EL (cell line): ENCODE results near the gene BTNL3.

Source experiments
- DNase-seq: peaks from one replicate; pipeline ENCODE4 v3.0.0-alpha.2; 2016

The BTNL3 gene

DNA sequence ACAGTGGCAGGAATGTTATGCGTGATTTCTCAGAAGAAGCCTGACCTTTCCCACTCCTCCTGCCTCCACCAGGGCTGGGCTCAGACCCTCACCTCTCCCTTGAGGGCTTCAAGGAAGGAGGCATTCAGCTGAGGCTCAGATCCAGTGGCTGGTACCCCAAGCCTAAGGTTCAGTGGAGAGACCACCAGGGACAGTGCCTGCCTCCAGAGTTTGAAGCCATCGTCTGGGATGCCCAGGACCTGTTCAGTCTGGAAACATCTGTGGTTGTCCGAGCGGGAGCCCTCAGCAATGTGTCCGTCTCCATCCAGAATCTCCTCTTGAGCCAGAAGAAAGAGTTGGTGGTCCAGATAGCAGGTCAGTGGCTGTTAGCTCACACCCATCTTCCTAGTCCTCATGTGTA, 61.4 kb downstream of the BTNL3 start:
- no peak for DNase-seq

DNA sequence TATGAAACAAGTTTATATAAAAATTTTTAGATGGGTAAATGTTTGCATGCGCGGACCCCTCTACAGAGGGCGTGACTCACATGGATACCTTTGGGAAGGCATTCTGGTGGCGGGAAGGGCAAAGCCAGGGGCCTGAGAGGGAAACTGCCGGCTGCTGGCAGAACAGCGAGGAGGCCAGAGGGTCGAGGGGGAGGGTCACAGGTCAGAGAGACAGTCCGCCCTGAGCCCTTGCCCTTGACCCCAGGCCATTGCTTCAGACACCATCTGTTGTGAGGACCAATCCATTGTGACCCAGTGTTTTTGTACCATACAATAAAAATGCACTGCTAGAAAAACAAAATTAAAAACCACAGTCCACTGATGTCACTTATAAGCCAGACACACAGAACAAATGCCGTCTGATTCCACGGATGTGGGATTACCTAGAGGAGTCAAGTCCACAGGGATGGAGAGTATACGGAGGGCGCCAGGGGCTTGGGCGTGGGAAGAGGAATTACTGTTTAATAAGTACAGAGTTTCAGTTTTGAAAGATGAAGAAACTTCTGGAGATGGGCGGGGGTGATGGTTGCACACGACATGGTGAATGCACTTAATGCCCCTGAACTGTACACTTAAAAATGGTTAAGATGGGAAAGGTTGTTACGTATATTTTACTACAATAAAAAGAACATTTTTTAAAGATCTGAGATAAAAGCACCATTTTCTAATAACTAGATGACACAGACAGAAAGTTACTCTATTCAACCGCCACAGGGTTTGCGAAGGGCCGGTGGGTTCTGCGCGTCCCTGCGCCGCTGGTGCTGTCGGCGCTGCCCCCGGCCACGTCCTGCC, 63.4 kb downstream of the BTNL3 start:
- DNase-seq: no peak

GRCh38 chr5:181052672-181053487, 64.2 kb downstream of the BTNL3 start:
- no peak for DNase-seq

DNA sequence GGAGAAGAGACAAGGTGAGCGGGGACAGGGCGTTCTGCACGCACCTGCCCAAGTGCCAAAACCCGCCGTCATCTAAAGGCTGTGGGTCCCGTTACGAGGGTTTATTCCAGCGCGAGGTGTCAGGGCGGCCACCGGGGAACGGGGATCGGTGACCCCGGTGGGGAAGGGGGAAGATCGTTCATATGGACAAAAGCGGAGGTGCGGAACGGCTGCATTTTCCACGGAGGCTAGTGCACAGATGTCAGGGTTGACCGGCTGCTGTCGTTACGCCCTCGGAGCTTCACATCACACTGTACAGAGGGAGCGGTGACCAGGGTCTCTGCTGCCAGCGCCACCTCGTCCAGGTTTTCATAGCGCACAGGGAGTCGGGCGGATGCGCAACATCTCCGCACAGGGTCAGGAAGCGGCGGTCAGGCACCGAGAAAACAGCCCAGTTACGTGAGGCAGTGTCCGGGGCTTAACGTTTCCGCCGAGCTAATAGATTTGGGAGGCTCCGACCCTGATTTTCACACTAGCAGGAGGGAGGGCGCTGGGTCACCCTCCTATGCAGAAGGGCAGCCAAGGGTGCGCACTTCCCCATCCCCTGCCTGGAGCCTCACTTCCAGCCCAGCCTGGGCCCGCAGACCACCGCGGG, 65.0 kb downstream of the BTNL3 start:
- DNase-seq: no peak

DNA sequence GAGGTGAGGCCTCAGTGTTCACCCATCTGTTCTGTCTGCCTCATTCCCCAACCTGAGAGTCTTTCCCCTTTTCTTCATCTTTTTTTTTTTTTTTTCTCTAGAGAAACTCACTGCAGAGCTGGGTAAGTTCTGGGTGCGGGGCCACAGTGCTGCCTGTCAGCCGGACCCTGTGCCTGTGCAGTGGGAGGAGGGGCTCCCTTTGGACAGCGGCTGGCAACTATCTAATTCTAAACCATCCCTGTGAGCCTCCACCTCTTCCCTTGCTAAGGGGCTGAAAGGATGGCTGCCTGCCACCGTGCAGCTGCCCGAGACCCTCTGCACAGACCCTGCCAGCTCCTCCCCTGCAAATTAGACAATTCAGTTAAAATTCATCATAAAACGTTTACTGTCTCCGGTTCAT, 65.5 kb downstream of the BTNL3 start:
- no peak for DNase-seq

GRCh38 chr5:181054871-181055459, 66.3 kb downstream of the BTNL3 start:
- no peak for DNase-seq
